Medulla oblongata (tissue), 1 donor: Measurements from ENCODE around the gene KREMEN2.
A peak's percentile ranks its signal among the peaks of the same experiment; 100 is the strongest.

Source experiments
- DNase-seq: peaks from one replicate; pipeline ENCODE4 v3.0.0-alpha.2; 2015; ENCODE audit errors: extremely low spot score

Gene KREMEN2

DNA sequence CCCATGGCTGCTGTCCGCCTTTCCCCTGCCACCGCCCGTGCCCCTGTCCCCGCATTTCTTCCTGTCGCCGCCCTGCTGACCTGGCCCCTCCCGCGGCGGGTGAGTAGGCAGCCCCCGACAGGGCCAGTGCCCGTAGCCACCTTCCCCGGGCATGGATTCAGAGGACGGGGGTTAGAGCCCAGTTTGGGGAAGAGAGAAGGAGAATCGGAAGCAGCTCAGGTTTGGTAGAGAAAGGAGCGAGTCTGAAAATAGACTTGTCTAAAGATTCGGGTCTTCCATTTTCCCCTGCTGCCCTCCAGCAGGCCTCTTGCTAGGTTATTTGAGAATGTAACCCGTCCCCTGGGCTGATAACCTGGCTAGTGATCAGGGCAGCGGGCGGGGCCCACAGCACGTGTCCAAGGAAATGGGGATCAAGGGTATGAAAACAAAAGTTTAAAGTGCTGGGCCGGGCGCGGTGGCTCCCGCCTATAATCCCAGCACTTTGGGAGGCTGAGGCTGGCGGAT, 40.8 kb downstream of the KREMEN2 start:
- no peak for DNase-seq

DNA sequence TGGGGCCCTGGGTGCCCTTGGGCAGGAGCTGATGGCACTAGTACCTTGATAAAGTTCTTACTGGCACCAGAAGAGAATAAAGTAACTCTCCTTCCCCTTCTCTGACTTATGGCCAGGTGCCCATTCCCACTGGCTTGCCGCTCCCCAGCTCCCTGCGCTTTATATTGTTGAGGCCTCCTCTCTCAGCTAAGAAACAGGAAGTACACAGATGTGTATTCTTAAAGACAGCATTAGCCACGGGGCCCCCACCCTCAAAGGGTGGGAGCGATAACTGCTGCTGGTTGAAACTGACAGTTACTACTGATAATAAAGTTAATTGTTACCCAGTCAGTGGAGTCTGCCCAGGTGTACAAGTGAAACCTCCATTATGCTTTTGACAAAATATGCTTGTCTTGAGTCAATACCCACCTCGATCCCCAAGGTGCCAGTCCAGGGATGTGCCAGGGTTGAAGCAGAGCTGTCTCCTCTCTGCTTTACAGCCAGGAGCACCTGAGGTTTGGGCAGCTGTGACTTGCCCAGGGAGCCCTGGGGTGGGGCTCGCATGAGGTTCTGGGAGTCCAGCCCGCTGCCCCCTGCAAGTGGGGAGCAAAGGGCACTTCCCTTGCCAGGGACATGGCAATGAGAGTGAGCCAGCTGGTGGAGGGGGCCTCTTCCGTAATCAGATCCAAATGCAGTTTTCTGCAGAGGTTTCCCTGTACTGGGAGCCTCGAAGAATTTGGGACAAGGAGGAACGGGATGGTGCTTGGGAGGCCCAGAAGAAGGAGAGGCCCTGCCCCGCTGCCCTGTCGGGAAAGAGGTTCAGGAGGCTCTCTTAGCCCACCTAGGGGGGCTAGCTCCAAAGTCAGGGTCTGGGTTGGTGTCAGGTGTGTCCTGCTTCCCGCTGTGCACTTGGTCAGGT, 43.2 kb downstream of the KREMEN2 start:
- no peak for DNase-seq

- DNase-seq: peak; percentile 45
These were observed 44.0 kb downstream of the KREMEN2 start for GRCh38 chr16:3007957-3008689.

- no peak for DNase-seq
These were observed 44.6 kb downstream of the KREMEN2 start for GRCh38 chr16:3008690-3009037.

DNA sequence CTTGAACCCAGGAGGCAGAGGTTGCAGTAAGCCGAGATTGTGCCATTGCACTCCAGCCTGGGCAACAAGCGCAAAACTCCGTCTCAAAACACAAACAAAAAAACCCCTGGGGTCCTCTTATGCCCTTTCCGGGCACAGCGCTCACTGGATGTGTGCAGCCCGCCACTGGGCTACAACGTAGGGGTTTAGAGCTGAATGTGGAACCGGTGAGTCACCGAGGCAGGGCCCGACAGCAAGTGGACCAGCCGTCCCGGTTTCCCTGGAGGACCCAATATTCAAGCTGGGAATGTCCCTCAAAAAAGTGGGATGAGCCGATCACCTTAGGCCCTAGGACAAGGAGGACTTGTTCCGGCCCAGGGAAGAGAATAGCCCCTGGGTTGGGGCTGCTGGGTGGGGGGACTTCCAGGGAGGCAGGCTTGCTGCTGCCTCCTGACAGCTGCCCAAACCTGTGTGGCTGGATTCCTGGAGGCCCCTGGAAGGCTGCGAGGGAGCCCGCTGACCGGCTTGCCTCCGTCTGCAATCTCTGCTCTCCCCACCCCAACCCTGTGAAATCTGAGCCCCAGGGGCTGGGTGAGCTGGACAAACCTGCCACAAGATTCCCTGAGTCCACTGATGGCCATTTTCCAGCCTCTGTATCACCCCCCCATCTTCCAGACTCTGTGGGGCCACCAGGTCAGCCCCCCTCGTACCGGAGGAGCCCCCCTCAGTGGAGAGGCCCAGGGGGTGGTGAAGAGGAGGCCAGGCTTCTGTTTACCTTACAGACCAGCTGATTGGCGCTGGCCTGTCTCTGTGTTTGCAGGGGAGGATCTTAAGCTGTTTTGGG, 45.7 kb downstream of the KREMEN2 start:
- no peak for DNase-seq

DNA sequence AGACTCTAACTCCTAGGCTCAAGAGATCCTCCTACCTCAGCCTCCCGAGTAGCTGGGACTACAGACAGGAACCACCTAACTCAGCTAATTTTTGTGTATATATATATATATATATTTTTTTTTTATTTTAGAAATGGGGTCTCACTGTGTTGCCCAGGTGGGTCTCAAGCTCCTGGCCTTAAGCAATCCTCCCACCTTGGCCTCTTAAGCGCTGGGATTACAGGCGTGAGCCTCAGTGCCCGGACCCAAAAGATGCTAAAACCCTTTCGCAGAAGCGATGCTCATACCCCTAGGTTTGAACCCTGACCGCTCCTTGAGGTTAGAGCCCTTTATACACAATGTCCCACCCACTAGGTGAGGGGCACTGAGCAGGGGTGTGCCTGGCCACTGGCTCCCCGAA, 46.4 kb downstream of the KREMEN2 start:
- no peak for DNase-seq

- DNase-seq: no peak
These were observed 48.2 kb downstream of the KREMEN2 start for GRCh38 chr16:3012246-3012645.

GRCh38 chr16:3012828-3013420, 48.8 kb downstream of the KREMEN2 start, which contains the start of gene CLDN9:
Gene CLDN9, plus strand, starts transcription at chr16:3012923. Its CDS starts 440 bp downstream, at chr16:3013363.
- no peak for DNase-seq

- no peak for DNase-seq
These were observed 49.4 kb downstream of the KREMEN2 start for GRCh38 chr16:3013491-3013951.

- no peak for DNase-seq
These were observed 50.1 kb downstream of the KREMEN2 start for GRCh38 chr16:3013998-3014690.

GRCh38 chr16:3014971-3015370, 50.9 kb downstream of the KREMEN2 start:
- no peak for DNase-seq

DNA sequence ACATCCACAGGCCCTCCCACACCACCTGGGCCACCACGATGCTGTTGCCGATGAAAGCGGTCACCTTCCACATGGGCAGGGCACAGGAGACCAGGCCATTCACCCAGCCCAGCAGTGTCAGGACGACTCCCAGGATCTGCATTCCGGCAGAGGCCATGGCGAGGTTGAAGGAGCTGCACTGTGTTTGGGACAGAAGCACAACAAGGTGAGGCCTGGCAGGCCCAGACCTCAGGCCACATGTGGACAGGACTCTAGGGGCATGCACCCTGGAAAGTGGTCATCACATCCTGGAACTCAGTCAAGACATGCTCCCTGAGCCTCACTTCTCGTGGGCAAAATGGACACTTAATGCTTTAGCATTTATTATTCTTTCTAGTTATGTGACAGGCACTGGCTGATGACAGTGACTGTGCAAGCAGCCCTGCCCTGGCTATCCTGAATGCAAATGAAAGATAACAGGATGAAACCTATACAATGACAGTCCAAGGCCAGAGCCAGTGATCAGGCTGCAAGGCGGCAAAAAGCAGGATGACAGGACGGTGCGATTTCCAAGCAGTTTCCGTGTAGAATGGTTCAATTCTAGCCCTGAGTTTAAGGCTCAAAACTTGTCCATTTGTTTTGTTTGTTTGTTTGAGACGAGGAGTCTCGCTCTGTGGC, 51.9 kb downstream of the KREMEN2 start:
- no peak for DNase-seq

GRCh38 chr16:3017344-3017743, 53.3 kb downstream of the KREMEN2 start:
- DNase-seq: no peak
